MM.1S (cell line): ENCODE measurements around the gene SLC25A11.
"Not testable (repeated sequence)": the region's sequence is repeated elsewhere in the genome, so short reads cannot be mapped to it uniquely, and the experiment has no call there.

Experiments
- DNase-seq: peaks from one replicate; pipeline ENCODE4 v3.0.0-alpha.2; 2015
- H2AFZ ChIP-seq: fragments of 300-600 bp; sonication (generic); 2 replicates; pipeline ENCODE4 v1.6.0; 2016; ENCODE audit warnings: antibody characterized with exemption, low read length
- H3F3A ChIP-seq: fragments of 300-600 bp; sonication (generic); 2 replicates; pipeline ENCODE4 v1.6.1; 2016; ENCODE audit warnings: mild to moderate bottlenecking, antibody characterized with exemption, low read length, moderate library complexity, mixed read lengths; ENCODE audit not compliant: insufficient read depth
- H3K27ac ChIP-seq: fragments of 300-600 bp; sonication (generic); 2 replicates; pipeline ENCODE4 v1.5.1; 2016; ENCODE audit warnings: mild to moderate bottlenecking, low read length
- H3K27me3 ChIP-seq: fragments of 300-600 bp; sonication (generic); replicated peaks from 2 replicates; pipeline ENCODE4 v1.6.0; 2016; ENCODE audit warnings: low read length; ENCODE audit not compliant: insufficient read depth
- H3K36me3 ChIP-seq: fragments of 300-600 bp; sonication (generic); replicated peaks from 2 replicates; pipeline ENCODE4 v1.6.1; 2016; ENCODE audit warnings: mild to moderate bottlenecking, low read length, mixed read lengths; ENCODE audit not compliant: insufficient read depth
- H3K4me1 ChIP-seq: fragments of 300-600 bp; sonication (generic); 2 replicates; pipeline ENCODE4 v1.6.1; 2016; ENCODE audit warnings: low read length, mixed read lengths
- H3K4me2 ChIP-seq: fragments of 300-600 bp; sonication (generic); 2 replicates; pipeline ENCODE4 v1.6.0; 2016; ENCODE audit warnings: low read depth, low read length
- H3K4me3 ChIP-seq: fragments of 300-600 bp; sonication (generic); 2 replicates; pipeline ENCODE4 v1.5.1; 2016; ENCODE audit warnings: low read length, mixed read lengths
- H3K79me2 ChIP-seq: fragments of 300-600 bp; sonication (generic); 2 replicates; pipeline ENCODE4 v1.6.1; 2016; ENCODE audit warnings: mixed run types, low read length, mixed read lengths
- H3K9ac ChIP-seq: fragments of 300-600 bp; sonication (generic); 2 replicates; pipeline ENCODE4 v1.6.1; 2016; ENCODE audit warnings: low read length, mixed read lengths
- H3K9me2 ChIP-seq: fragments of 300-600 bp; sonication (generic); replicated peaks from 2 replicates; pipeline ENCODE4 v1.6.1; 2016; ENCODE audit warnings: mild to moderate bottlenecking, low read length, mixed read lengths; ENCODE audit not compliant: insufficient read depth
- H3K9me3 ChIP-seq: fragments of 300-600 bp; sonication (generic); replicated peaks from 2 replicates; pipeline ENCODE4 v1.6.1; 2016; ENCODE audit warnings: mild to moderate bottlenecking, low read length, mixed read lengths; ENCODE audit not compliant: insufficient read depth
- H4K20me1 ChIP-seq: fragments of 300-600 bp; sonication (generic); 2 replicates; pipeline ENCODE4 v1.6.1; 2016; ENCODE audit warnings: mild to moderate bottlenecking, low read length, moderate library complexity, mixed read lengths; ENCODE audit not compliant: insufficient read depth
- EZH2 ChIP-seq: fragments of 300-600 bp; sonication (generic); optimal IDR thresholded peaks from 2 replicates; pipeline ENCODE3; 2017; ENCODE audit warnings: low read depth, mild to moderate bottlenecking, antibody characterized with exemption, low read length, mixed read lengths
- EZH2phosphoT487 ChIP-seq: fragments of 300-600 bp; sonication (generic); IDR thresholded peaks from 2 replicates; pipeline ENCODE4 v1.6.1; 2018; ENCODE audit warnings: antibody characterized with exemption, low read length
- TF ChIP-seq, protein P1 (sequence below): fragments of 300-600 bp; sonication (generic); IDR thresholded peaks from 2 replicates; pipeline ENCODE4 v1.5.1; 2016; ENCODE audit warnings: antibody characterized with exemption, low read length, mixed read lengths

Gene SLC25A11

GRCh38 chr17:4921320-4921719 lies 18.5 kb downstream of the SLC25A11 start:
- Histone ChIP-seq H3F3A (no peaks in the 10 kb centered on the region), H3K9me3 (no peaks in the 10 kb centered on the region), H3K4me2 (no peak overlapping the region), H3K9me2 (no peaks in the 10 kb centered on the region), H3K4me1 (no peaks in the 10 kb centered on the region), H4K20me1 (0 out of 2 replicates have a peak, but pooled peaks cover 2% of the 10 kb centered on the region), H3K27ac (no peak overlapping the region), H3K4me3 (no peak overlapping the region), H2AFZ (no peak overlapping the region), H3K36me3 (no peaks in the 10 kb centered on the region), H3K79me2 (no peaks in the 10 kb centered on the region), H3K9ac (no peak overlapping the region), H3K27me3 (no peaks in the 10 kb centered on the region)
- no peak for DNase-seq
- TF ChIP-seq EZH2 (no peak), EZH2phosphoT487 (no peak)
- TF ChIP-seq, protein P1, sequence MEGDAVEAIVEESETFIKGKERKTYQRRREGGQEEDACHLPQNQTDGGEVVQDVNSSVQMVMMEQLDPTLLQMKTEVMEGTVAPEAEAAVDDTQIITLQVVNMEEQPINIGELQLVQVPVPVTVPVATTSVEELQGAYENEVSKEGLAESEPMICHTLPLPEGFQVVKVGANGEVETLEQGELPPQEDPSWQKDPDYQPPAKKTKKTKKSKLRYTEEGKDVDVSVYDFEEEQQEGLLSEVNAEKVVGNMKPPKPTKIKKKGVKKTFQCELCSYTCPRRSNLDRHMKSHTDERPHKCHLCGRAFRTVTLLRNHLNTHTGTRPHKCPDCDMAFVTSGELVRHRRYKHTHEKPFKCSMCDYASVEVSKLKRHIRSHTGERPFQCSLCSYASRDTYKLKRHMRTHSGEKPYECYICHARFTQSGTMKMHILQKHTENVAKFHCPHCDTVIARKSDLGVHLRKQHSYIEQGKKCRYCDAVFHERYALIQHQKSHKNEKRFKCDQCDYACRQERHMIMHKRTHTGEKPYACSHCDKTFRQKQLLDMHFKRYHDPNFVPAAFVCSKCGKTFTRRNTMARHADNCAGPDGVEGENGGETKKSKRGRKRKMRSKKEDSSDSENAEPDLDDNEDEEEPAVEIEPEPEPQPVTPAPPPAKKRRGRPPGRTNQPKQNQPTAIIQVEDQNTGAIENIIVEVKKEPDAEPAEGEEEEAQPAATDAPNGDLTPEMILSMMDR = no peak

DNA sequence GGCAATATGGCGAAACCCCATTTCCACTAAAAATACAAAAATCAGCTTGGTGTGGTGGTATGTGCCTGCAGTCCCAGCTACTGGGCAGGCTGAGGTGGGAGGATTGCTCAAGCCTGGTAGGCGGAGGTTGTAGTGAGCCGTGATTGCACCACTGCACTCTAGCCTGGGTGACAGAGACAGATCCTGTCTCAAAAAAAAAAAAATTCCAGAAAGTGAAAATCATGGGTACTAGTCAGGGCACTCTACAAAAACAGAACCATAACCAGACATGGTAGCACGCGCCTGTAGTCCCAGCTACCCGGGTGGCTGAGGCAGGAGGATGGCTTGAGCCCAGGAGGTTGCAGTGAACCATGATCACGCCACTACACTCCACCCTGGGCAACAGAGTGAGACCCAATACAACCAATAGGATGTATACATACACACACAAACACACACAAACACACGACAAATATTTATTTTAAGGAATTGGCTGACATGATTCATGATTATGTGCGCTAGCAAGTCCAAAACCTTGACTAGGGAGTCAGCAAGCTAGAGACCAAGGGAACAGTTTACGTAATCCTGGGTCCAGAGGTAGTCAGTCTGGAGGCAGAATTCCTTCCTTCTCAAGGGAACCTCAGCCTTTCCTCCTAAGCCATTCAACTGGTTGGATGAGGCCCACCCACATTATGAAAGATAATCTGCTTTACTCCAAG lies 19.3 kb downstream of the SLC25A11 start:
- H3K4me2 ChIP-seq = no peak overlapping the region
- H3K27me3 ChIP-seq = no peaks in the 10 kb centered on the region
- no peak overlapping the region for H3K4me3 ChIP-seq
- no peaks in the 10 kb centered on the region for H3K9me3 ChIP-seq
- H3K9ac ChIP-seq = no peak overlapping the region
- TF ChIP-seq EZH2phosphoT487 (no peak), EZH2 (no peak)
- TF ChIP-seq, protein P1 = no peak
- no peaks in the 10 kb centered on the region for H4K20me1 ChIP-seq
- H3K4me1 ChIP-seq = no peaks in the 10 kb centered on the region
- no peak overlapping the region for H2AFZ ChIP-seq
- H3K79me2 ChIP-seq = no peaks in the 10 kb centered on the region
- H3K9me2 ChIP-seq = no peaks in the 10 kb centered on the region
- no peaks in the 10 kb centered on the region for H3F3A ChIP-seq
- no peak for DNase-seq
- no peaks in the 10 kb centered on the region for H3K36me3 ChIP-seq
- no peak overlapping the region for H3K27ac ChIP-seq

GRCh38 chr17:4919511-4920047 lies 20.3 kb downstream of the SLC25A11 start:
- H3K27me3 ChIP-seq = no peaks in the 10 kb centered on the region
- no peaks in the 10 kb centered on the region for H3K79me2 ChIP-seq
- no peak overlapping the region for H3K4me2 ChIP-seq
- no peak overlapping the region for H3K9ac ChIP-seq
- H4K20me1 ChIP-seq = no peaks in the 10 kb centered on the region
- no peak overlapping the region for H2AFZ ChIP-seq
- TF ChIP-seq EZH2 (no peak), EZH2phosphoT487 (no peak)
- TF ChIP-seq, protein P1 = no peak
- no peaks in the 10 kb centered on the region for H3K9me3 ChIP-seq
- no peaks in the 10 kb centered on the region for H3K4me1 ChIP-seq
- H3K4me3 ChIP-seq = no peak overlapping the region
- H3K27ac ChIP-seq = no peak overlapping the region
- DNase-seq = no peak
- H3F3A ChIP-seq = no peaks in the 10 kb centered on the region
- no peaks in the 10 kb centered on the region for H3K36me3 ChIP-seq
- no peaks in the 10 kb centered on the region for H3K9me2 ChIP-seq

DNA sequence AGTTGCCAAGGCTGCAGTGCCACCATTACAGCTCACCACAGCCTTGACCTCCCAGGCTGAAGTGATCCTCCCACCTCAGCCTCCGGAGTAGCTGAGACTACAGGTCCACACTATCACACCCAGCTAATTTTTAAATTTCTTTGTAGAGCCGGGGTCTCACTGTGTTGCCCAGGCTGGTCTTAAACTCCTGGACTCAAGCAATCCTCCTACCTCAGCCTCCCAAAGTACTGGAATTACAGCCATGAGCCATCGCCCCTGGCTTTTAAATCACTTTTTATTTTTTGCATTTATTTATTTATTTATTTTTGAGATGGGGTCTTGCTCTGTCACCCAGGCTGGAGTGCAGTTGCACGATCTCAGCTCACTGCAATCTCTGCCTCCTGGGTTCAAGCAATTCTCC lies 25.3 kb downstream of the SLC25A11 start:
- DNase-seq, H3K36me3 ChIP-seq, H3K9me3 ChIP-seq, H2AFZ ChIP-seq, H3K9me2 ChIP-seq, H3F3A ChIP-seq, H3K79me2 ChIP-seq, H3K27ac ChIP-seq, H4K20me1 ChIP-seq, H3K4me3 ChIP-seq, H3K4me2 ChIP-seq, H3K27me3 ChIP-seq, H3K9ac ChIP-seq, H3K4me1 ChIP-seq: not testable (repeated sequence)
